Transverse colon (tissue), 4 donors: ENCODE measurements around the gene CYSLTR1. TPM values are rescaled to one million over a fixed set of nuclear protein-coding genes. Genes with fewer than 3 reads are reported as not detected.

Source experiments
- DNase-seq: peaks from one replicate; pipeline ENCODE4 v3.0.0-alpha.2; 2019
- H3K27ac ChIP-seq, 4 donors: fragments of 200-600 bp; sonication (generic); 2 replicates each; pipeline ENCODE4 v1.5.1; 2016 to 2018; ENCODE audit warnings: inconsistent platforms in 4 of 4
- H3K27me3 ChIP-seq: fragments of 200-600 bp; sonication (generic); 2 replicates; pipeline ENCODE4 v1.5.1; 2017; ENCODE audit warnings: inconsistent platforms
- H3K36me3 ChIP-seq, 4 donors: fragments of 200-600 bp; sonication (generic); 2 replicates each; pipeline ENCODE4 v1.5.1; 2017 to 2019; ENCODE audit warnings: inconsistent platforms in 4 of 4
- H3K4me1 ChIP-seq, 4 donors: fragments of 200-600 bp; sonication (generic); 2 replicates each; pipeline ENCODE4 v1.5.1; 2017 to 2020; ENCODE audit warnings: inconsistent platforms in 4 of 4
- H3K4me3 ChIP-seq, 4 donors: fragments of 200-600 bp; sonication (generic); 1 replicate in 1 of 4; 2 replicates in 3 of 4; pipeline versions ENCODE4 v1.5.1 to v1.6.1; 2017 to 2019; ENCODE audit warnings: inconsistent platforms in 4 of 4
- H3K9me3 ChIP-seq, 2 donors: fragments of 200-600 bp; sonication (generic); 2 replicates each; pipeline ENCODE4 v1.5.1; 2017 to 2019; ENCODE audit warnings: inconsistent platforms in 2 of 2
- CTCF ChIP-seq, 5 experiments: fragments of 200-600 bp in 3 of 5; fragments of 450-650 bp in 2 of 5; sonication (generic) in 3 of 5; IDR thresholded peaks; 1 replicate in 2 of 5; 2 replicates in 3 of 5; pipeline ENCODE4 v1.5.1; 2016 to 2017; ENCODE audit warnings: antibody characterized with exemption in 5 of 5, inconsistent platforms in 3 of 5, mild to moderate bottlenecking in 2 of 5, moderate library complexity in 1 of 5
- EP300 ChIP-seq: sonication (generic); formaldehyde crosslinking; IDR thresholded peaks from one replicate; pipeline ENCODE4 v1.6.1; 2017; ENCODE audit warnings: antibody characterized with exemption, low read depth
- POLR2A ChIP-seq: fragments of 450-650 bp; IDR thresholded peaks from one replicate; pipeline ENCODE4 v1.6.1; 2016; ENCODE audit warnings: antibody characterized with exemption, mild to moderate bottlenecking, moderate library complexity
- POLR2AphosphoS5 ChIP-seq, 3 donors: sonication (generic); formaldehyde crosslinking; IDR thresholded peaks; one replicate each; pipeline ENCODE4 v1.6.1; 2016; ENCODE audit warnings: antibody characterized with exemption in 3 of 3
- WGBS, 2 donors: methylation state at CpG; one replicate each; pipeline ENCODE4 v1.1.5; 2018; ENCODE audit warnings: low coverage in 1 of 2; 5-methylcytosine and 5-hydroxymethylcytosine counted together
- in situ Hi-C, 4 donors: fragments of 200-750 bp; cut with MboI; loops; one replicate each; pipeline versions ENCODE4 v1.15.0 to v1.15.1; 2017; ENCODE audit warnings: low sequenced_read_pairs in 3 of 4, low pct_ligation_motif_present in 1 of 4, low pct_unique_long_range_greater_than_20kb in 1 of 4
- intact Hi-C: fragments of 100-400 bp; cut with DNase I; formaldehyde crosslinking; loops from one replicate; pipeline ENCODE4 v1.15.1; 2023; ENCODE audit warnings: low total_unique reads
- total RNA-seq, 4 donors: library from RNA; depleted of rRNA; stranded (reverse); fragments of >200 nt; gene quantifications; one replicate each; pipeline ENCODE4 v1.1.0, GENCODE V29; 2016

Gene CYSLTR1
- total RNA-seq, 4 donors from 2014 or later = 1.2 to 3.3 TPM; not detected in 2

- in situ Hi-C loops (no loop called here), intact Hi-C loops (no loop called here)
- whole genome bisulfite sequencing, 2 donors = 29% methylated on average over 2 of the region's 2 CpGs; no CpG with 5 or more reads in 1 of the 2 donors
- TF ChIP-seq POLR2AphosphoS5 (IDR thresholded peaks at IDR 0.05) (no peak), CTCF (IDR thresholded peaks at IDR 0.05) (no peak), POLR2A (no peak)
- peak; percentile 53 for DNase-seq
- no peaks in the 10 kb centered on the region for H3K9me3 ChIP-seq
- H3K27ac ChIP-seq = no peak overlapping the region
- H3K4me1 ChIP-seq = no peaks in the 10 kb centered on the region
- no peaks in the 10 kb centered on the region for H3K36me3 ChIP-seq
- no peak overlapping the region for H3K4me3 ChIP-seq
- H3K27me3 ChIP-seq = no peaks in the 10 kb centered on the region
These were observed 5.6 kb downstream of the CYSLTR1 start for GRCh38 chrX:78321809-78322208.

GRCh38 chrX:78316265-78316664 is 11.1 kb downstream of the CYSLTR1 start:
- DNase-seq = no peak
- WGBS, 2 donors = 67 to 80% methylated on average over 1 to 2 of the region's 2 CpGs
- TF ChIP-seq POLR2A (no peak), EP300 (no peak), CTCF (IDR thresholded peaks at IDR 0.05) (no peak), POLR2AphosphoS5 (IDR thresholded peaks at IDR 0.05) (no peak)
- no peaks in the 10 kb centered on the region for H3K27me3 ChIP-seq
- intact Hi-C loops = no loop called here
- no peaks in the 10 kb centered on the region for H3K4me1 ChIP-seq
- in situ Hi-C loops = no loop called here
- no peak overlapping the region for H3K27ac ChIP-seq
- no peaks in the 10 kb centered on the region for H3K9me3 ChIP-seq
- no peaks in the 10 kb centered on the region for H3K36me3 ChIP-seq
- no peak overlapping the region for H3K4me3 ChIP-seq

- WGBS, 2 donors = 65% methylated on average over 2 of the region's 2 CpGs; no CpG with 5 or more reads in 1 of the 2 donors
These were observed 11.7 kb downstream of the CYSLTR1 start for GRCh38 chrX:78315745-78316144.

GRCh38 chrX:78314561-78314960 is 12.8 kb downstream of the CYSLTR1 start:
- Histone ChIP-seq H3K27ac (no peak overlapping the region), H3K27me3 (no peaks in the 10 kb centered on the region), H3K9me3 (no peaks in the 10 kb centered on the region), H3K36me3 (no peaks in the 10 kb centered on the region), H3K4me3 (no peak overlapping the region), H3K4me1 (no peaks in the 10 kb centered on the region)
- in situ Hi-C loops = no loop called here
- TF ChIP-seq POLR2AphosphoS5 (IDR thresholded peaks at IDR 0.05) (no peak), CTCF (IDR thresholded peaks at IDR 0.05) (no peak), EP300 (no peak), POLR2A (no peak)
- DNase-seq = no peak
- WGBS, 2 donors = 31% methylated on average over 2 of the region's 2 CpGs; no CpG with 5 or more reads in 1 of the 2 donors
- intact Hi-C loops = no loop called here

More at GRCh38 chrX:78315745-78316144, 11.7 kb downstream of the CYSLTR1 start:
- Histone ChIP-seq H3K27ac (no peak overlapping the region), H3K36me3 (no peaks in the 10 kb centered on the region), H3K27me3 (no peaks in the 10 kb centered on the region), H3K4me3 (no peak overlapping the region), H3K4me1 (no peaks in the 10 kb centered on the region), H3K9me3 (no peaks in the 10 kb centered on the region)
- intact Hi-C loops (no loop called here), in situ Hi-C loops (no loop called here)
- DNase-seq = no peak
- TF ChIP-seq POLR2AphosphoS5 (IDR thresholded peaks at IDR 0.05) (no peak), CTCF (IDR thresholded peaks at IDR 0.05) (no peak), EP300 (no peak), POLR2A (no peak)
